Astrocyte of the cerebellum (primary cell): ENCODE measurements around the gene CCDC149.

Experiments
- DNase-seq: peaks from one replicate; pipeline ENCODE4 v3.0.0-alpha.2; 2011; ENCODE audit warnings: low read depth
- H3K4me3 ChIP-seq: 2 replicates; pipeline ENCODE4 v1.5.1; 2011; ENCODE audit warnings: mild to moderate bottlenecking, low read depth, low read length, moderate library complexity
- in situ Hi-C: cut with HindIII; loops from 2 replicates; pipeline ENCODE4 v1.10.0; 2017; ENCODE audit warnings: low sequenced_read_pairs
- TF ChIP-seq, protein P1 (sequence below): IDR thresholded peaks from 2 replicates; pipeline ENCODE4 v1.5.1; 2012; ENCODE audit warnings: low read length, low read depth, moderate library complexity, mild to moderate bottlenecking; ENCODE audit errors: missing control alignments

Gene CCDC149

DNA sequence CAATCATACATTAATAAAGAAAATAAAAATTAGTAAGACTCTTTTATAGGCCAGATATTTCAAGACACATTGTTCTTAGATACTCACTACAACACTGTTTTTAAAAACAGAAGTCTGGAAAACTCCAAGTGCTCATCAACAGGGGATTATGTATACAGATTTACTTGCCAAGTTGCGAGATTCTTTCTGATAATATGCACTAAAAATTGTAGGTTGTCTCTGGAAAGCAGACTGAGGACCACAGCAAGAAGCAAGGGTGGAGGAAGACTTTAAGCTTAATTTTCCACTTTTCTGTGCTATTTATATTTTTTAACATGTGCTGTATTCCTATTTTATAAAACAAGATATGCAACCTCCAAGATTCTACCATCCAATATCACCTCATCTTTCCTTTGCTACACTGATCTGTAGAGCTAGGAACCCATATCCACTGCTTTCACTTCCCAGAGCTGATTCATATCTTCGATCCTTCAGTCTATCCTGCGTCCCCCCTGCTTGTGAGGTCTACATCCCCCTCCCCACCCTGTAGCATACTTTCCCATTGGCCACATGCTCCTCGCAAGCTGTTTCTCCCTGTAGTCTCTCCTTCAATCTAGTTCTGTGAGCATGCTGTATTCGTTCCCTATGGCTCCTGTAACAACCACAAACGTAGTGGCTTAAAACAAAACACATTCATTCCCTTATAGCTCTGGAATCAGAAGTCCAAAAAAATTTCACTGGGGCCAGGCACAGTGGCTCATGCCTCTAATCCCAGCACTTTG lies 101.8 kb downstream of the CCDC149 start:
- TF ChIP-seq, protein P1, sequence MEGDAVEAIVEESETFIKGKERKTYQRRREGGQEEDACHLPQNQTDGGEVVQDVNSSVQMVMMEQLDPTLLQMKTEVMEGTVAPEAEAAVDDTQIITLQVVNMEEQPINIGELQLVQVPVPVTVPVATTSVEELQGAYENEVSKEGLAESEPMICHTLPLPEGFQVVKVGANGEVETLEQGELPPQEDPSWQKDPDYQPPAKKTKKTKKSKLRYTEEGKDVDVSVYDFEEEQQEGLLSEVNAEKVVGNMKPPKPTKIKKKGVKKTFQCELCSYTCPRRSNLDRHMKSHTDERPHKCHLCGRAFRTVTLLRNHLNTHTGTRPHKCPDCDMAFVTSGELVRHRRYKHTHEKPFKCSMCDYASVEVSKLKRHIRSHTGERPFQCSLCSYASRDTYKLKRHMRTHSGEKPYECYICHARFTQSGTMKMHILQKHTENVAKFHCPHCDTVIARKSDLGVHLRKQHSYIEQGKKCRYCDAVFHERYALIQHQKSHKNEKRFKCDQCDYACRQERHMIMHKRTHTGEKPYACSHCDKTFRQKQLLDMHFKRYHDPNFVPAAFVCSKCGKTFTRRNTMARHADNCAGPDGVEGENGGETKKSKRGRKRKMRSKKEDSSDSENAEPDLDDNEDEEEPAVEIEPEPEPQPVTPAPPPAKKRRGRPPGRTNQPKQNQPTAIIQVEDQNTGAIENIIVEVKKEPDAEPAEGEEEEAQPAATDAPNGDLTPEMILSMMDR = no peak
- H3K4me3 ChIP-seq = no peak overlapping the region
- in situ Hi-C loops = no loop called here
- DNase-seq = no peak

DNA sequence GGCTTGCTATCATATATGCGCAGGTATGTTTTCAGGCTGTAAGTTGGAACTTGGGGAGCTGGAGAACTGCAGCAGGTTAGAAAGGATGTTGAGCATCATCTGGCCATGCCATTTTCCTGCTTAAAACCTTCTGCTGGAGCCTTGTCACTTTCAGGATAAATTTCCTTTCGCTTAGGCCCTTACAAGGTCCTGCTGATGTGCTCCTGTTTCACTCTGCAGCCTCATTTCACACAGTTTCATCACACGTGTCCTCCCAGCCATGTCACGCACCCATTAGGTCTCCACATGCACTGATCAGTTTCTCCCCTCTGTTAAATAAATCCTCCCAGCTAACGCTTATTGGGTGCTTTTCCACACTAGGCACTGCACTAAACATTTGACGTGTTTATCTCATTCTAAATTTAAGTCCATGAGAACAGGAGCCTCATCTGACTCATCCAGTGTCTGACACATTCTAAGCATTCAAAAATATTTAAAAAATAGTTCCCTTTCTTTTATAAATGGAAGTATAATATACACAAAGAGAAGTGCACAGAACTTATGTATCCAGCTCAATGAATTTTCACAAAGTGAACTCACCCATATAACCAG lies 102.9 kb downstream of the CCDC149 start:
- no peak overlapping the region for H3K4me3 ChIP-seq
- DNase-seq = no peak
- in situ Hi-C loops = no loop called here
- TF ChIP-seq, protein P1 = no peak

GRCh38 chr4:24809376-24809775 lies 103.5 kb downstream of the CCDC149 start:
- TF ChIP-seq, protein P1 = no peak
- H3K4me3 ChIP-seq = no peak overlapping the region
- DNase-seq = no peak
- in situ Hi-C loops = no loop called here

DNA sequence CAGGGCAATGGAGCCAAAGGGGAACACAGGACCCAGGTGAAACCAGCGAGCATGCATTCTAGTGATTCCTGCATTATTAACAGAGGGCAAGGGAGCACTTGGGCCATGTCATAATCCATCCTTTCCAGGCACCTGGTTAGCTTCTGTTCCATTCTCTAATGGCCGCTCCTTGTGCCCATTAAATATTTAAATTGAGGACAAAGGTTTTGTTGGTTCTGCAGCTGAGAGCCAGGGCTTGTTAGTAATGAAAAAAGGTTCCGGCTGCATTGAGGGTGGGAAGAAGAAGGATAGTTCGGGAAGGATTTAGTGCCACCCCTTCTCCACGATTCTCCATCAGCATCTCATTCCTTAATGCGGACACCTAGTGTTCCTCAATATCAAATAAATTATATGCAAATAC lies 103.9 kb downstream of the CCDC149 start:
- TF ChIP-seq, protein P1 = no peak
- H3K4me3 ChIP-seq = no peak overlapping the region
- in situ Hi-C loops = no loop called here
- no peak for DNase-seq

- TF ChIP-seq, protein P1 = no peak
- in situ Hi-C loops = no loop called here
- no peak for DNase-seq
- no peak overlapping the region for H3K4me3 ChIP-seq
Observed at GRCh38 chr4:24808261-24808660, 104.6 kb downstream of the CCDC149 start.

DNA sequence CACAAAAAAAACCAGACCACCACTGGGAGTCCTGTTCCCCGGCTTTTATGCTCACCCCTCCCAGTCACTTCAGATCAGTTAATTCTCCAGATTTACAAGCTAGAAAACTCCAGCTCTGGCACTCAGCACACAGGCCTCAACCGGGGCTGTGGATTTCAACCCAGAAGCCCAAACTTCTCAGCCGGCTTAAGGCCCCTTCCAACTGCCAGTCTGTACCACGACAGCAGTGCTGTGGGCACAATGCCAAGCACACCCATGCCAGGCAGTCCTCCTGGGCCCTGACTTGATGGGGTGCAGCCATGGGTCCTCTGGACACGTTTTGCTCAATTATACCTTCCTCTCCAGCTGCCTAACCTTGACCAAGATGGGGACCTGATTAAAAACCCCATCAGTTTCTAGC lies 105.2 kb downstream of the CCDC149 start:
- in situ Hi-C loops = no loop called here
- TF ChIP-seq, protein P1 = no peak
- DNase-seq = no peak
- no peak overlapping the region for H3K4me3 ChIP-seq
